ENCODE results near the gene FBN1.

FBN1 gene

DNA sequence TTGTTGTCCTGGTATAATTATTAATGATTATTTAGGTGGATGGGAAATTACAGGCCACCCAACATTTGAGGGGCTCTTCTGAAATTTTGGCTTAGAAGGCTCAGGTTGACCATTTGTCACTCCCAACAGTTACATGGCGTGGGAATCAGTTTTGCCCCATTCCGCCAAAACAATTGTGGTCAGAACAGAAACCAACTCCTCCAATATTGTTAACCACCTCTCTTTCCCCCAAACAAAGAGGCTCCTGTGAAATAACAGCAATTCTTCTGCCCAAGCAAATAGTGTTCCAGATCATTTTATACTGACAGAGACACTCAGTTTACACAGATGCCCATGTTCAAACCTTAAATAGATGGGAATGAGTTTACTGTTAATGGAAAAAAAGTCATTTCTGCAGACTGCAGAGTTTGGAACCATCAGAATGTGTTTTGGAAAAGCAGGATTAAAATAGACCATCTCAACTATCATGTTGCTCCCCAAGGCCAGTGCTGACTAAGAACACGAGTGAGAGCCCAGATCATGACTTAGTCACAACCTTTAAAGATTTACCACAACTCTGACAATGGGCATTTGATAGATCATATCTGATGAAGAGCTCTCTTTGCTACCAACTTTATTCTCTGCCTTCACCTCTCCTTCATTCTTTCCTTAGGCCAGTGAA is 212.2 kb downstream of the FBN1 start:
- DNase-seq: no peak

DNA sequence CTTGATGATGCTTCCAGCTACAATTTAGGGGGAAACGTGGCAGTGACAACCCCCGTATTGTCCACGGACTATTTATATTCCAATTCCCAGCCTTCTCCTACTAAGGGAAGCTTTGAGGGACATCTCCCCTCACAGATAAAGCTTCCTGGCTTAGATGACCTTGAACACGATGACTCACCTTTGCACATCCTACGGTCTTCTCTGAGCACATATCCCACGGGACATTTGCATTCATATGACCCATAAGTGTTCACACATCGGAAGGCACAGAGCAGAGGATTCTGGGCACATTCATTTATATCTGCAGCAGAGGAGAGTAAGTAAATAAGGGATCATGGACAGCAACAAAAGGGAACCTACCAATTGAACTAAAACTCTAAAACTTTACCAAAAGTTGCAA is 212.8 kb downstream of the FBN1 start:
- DNase-seq: no peak

DNA sequence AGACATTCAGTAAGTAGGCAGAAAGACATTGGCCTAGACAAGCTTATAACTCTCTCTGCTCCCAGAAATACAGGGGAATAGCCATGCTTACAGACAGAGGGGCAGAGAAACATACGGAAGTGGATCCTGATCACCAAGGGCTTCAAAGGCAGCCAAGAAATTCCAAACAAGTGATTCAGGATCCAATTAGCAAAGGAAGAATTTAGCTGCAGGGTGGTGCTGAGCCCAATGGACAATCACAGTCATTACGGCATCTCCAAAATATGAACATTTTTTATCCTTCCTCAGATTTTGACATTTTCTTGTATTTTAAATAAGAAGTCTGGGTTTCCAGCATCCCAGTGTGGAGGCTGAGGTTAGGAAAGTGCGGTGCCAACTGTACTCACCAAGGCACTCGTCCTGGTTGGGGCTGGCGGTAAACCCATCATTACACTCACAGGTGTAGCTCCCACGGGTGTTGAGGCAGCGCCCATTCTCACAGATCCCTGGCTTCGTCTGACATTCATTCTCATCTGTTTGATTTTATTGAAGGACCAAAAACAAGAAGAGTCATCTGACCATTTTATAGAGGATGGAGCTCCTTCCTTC is 217.5 kb downstream of the FBN1 start:
- no peak for DNase-seq

DNA sequence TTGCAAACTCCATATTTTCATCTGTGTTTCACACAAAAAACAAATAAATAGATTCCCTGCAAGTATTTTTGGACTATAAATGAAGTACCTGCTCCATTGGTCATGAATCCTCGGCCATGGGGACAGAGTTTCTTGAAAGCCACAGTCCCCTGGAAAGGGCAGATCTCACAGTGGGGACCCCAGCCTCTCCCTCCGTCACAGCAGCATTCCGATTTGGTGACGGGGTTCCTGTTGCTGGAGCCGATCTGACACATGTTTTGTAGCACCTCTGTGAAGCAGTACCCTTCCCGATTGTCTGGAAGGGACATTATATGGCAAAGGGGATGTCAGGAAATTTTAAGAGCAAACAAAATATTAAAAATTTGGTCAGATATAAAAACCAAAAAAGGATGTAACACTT is 218.0 kb downstream of the FBN1 start:
- no peak for DNase-seq

DNA sequence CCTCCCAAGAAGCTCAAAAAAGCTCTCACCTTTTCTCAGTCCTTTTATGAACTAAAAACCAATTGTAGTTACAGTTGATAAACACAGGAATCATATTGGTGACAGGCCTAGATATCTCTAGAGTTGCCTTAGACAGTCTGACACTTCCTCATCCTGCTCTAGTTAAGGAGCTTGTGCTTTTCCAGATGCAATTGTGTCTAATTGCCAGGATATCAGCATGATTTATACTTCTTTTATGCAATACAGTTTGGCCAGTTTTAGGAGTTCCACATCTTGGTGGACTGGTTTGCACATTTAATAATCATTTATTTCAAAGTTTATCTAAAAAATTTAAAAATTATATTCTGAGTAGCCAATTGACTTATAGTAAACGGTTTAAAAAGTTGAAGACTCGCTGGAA is 218.6 kb downstream of the FBN1 start:
- DNase-seq: no peak

DNA sequence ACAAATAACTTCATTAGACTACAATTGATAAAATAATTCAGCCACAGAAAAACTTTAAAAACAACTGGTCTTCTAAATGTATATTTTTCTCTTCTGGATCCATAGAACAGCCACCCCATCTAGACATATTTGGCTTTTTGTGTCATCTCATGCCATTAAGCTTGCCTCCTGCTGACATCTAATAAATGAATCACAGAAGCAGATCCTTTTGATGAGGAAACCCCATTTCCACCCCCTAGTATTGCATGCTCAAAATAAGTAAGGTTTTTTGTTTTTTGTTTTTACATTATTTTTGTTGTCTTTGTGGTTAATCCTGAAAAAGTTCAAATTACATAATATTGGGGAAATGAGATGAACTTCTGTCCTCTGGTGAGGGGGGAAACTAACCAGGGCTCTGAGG is 219.5 kb downstream of the FBN1 start:
- no peak for DNase-seq

DNA sequence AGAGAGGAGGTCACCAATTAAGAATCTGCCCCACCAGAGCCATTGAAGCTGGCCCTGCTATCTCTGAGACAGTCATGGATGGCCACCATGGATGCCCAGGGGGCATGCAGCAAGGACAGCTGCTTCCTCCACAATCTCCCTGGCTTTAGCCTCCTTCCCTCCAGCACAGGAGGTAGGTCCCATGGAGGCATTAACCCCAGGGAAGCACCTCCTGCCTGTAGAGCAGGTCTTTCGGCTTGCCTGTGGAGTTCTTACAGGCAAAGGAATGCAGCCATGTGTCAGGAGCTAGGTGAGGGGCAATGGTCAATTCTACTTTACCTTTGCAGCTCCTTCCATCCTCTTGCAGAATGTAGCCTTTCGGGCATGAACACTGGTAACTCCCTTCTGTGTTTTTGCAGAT is 220.5 kb downstream of the FBN1 start:
- DNase-seq: no peak

DNA sequence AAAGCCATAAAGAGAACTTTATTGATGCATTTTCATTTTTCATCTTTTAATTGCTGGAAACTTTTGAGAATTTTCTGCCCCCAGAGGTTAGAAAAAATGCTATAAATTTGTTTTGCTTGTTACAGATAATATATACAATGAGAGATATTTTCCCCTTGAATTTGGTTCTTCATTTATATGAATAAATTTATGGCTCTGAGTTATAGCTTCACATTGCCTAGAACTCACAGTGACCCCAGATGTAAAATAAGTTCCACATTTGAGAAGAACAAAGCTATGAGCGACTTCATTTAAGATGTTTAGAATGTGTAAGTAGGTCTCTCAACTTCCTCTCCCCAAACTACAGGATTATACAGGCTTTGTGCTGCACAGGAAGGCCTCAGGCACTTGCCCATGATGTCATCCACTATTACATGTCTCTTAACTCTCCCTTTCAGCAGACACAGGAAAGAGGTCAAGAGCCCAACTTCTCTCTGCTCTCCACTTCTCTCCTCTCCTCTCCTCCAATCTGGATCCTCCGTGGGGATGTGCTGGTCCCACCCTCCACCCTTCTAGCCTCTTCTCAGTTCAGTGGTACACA is 221.5 kb downstream of the FBN1 start:
- no peak for DNase-seq

DNA sequence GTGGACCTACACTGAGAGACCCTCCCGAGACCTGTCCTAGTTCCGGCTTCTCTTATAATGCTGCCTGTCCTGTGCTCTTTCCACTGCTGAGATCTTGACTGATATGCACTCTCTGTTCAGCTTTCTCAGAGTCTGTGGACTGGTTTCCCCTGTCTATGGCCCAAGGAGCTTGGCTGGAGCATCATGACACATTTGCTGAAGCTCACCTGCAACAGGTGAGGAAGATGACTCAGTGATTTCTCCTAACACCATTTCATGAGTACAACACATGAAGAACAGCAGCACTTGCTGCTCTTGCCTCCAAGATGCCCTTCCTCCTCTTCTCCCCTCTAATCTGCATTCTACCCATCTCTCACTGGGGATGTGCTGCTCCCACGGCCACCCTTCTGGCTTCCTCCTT is 222.2 kb downstream of the FBN1 start:
- no peak for DNase-seq

DNA sequence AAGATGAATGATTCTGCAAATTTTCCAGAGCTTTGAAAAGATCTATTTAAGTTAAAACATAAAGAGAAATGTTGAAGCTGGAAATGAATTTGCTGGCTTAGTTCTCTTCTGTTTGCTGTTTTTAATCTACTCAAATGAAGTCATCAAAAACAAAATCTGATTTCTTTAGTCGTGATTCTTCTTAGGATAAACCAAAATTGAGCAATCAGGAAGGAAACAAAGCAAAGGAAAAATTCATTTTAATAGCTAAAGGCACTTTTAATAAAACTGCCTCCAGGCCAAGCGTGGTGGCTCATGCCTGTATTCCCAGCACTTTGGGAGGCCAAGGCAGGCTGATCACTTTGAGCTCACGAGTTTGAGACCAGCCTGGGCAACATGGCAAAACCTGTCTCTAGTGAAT is 223.1 kb downstream of the FBN1 start:
- DNase-seq: no peak

DNA sequence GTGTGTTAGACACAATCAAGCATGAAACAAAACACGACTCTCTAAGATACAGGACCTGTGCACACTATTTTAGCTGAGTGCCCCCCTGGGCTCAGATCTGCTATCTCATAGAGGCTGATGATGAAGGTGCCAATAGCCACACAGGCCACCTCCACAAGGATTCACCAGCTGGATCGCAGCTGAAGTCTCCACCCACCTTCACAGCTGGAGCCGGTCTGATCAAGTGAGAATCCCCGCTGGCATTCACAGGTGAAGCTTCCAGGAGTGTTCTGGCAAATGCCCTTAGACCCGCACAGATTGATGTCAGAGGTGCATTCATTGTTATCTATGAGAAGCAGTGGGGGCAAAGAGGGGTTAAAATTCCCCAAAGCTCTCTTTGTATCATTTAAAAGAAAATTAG is 224.1 kb downstream of the FBN1 start:
- DNase-seq: no peak

DNA sequence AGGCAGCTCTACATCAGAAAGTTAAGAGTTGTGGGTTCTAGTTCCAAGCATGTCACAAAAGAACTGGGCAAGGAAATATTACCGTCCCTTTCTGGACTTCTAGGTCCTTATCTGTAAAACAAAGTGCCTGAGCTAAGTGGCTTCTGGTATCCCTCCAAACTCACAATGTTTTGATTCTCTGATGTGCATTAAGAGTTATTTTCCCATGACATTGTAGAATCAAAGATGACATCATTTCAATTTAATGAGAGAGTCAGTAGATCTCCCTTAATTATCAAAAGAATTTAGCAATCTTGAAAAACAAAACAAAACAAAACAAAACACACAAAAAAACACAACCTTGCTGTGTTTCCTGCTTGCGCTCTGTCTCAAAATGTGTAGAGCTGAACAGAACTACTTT is 225.6 kb downstream of the FBN1 start:
- DNase-seq: no peak

DNA sequence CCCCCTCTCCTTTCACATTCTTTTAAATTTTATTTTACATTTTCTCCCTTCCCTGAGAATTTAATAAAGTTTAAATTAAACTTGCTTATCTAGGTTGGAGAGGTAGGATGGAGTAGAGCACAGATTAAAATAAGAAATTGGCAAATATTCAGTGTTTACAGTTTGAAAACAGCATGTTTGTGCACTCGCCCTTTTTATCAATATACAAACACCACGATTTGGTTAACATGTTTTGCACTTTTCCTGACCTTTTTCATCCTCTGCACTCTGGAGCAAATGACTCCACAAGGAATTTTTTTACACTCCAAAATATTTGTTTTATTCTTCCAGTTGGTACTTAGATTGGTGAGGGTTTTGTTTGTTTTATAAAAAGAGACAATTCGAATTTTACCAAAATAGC is 227.2 kb downstream of the FBN1 start:
- no peak for DNase-seq

DNA sequence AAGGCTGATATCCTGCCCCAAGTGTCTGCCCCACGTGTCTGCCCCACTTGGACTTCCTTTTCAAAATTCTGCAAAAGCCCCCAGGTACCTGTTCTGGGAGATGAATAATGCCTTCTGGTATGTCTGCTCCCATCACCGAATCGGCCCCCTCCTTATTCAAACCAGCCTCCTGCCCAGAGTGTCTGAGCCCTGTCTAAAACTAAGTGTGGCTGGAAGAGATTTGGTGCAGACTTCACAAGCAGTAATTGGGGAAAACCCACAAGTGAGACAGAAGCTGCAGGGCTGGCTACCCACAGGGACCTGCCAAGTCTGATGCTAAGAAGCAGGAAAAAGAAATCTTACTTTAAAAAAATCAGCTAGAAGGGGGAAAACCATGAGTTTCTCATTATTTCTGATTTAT is 229.2 kb downstream of the FBN1 start:
- DNase-seq: no peak

DNA sequence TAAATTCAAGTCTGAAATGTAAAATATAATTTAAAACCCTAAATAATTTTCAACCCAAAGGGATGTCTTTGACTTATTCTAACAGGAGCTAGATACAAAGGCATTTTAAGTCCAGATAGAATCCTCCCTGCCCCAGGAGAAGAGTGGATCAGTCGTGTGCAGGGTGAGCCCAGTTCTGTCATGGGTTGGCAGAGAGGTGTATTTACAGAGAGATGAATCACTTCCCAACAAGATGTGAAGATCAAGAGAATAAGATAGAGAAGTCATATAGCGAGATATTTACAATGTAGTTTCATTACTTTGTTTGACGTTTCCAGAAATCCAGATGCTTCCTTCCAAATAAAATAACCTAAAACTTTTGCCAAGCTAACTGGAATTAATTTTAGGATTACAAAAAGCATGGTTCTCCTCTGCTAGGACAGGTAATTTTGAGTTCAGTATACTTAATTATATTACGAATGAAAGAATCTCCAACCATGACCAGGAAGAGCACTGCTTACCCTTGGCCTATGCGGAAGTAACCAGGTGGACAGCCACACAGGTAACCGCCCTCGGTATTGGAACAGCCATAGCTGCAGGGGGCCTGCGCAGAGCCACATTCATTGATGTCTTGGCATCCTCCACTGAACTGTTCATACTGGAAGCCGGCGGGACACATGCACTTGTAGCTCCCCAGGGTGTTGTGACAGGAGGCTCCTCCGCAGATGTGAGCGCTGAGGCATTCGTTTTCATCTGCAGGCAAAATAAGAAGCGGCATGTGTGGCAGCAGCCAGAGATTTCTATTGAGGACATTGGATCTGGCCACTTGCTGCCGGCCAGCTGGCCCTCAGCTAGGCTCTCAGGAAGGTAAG is 230.2 kb downstream of the FBN1 start:
- no peak for DNase-seq

DNA sequence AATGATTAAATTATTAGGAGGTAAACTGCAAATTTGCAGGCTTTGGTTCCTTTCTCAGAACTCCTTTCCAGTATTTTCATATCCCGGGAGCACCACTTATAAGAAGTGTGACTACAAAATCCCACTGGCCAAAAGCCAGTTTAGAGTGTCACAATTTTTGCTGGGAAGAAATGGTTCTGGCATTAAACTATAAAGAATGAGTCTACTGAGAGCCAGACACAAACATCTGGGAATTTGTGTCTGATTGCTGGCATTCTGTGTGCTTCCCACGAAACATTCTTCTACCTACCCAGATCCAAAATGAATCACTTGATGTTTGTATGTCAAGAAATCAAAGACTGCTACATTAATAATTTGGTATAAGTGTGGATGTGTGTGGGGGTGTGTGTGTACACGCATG is 231.5 kb downstream of the FBN1 start:
- DNase-seq: no peak

DNA sequence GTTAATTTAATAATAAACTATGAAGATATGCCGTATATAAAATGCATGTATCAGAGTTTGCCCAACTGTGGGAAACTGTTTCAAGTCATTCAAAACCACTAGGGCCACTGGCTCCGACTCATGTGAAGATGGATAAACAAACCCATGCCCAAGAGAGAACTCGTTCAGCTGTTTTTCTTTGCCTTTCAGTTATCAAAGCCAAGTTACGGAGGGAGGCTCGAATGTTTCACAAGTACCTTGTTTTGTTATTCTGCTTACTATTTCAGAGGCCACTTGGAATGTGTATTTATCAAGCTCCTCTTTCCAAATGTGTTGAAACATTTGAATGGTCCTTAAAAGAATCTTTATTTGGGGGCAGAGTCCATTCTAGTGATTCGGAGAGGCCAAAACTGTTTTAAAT is 232.2 kb downstream of the FBN1 start:
- DNase-seq: no peak

DNA sequence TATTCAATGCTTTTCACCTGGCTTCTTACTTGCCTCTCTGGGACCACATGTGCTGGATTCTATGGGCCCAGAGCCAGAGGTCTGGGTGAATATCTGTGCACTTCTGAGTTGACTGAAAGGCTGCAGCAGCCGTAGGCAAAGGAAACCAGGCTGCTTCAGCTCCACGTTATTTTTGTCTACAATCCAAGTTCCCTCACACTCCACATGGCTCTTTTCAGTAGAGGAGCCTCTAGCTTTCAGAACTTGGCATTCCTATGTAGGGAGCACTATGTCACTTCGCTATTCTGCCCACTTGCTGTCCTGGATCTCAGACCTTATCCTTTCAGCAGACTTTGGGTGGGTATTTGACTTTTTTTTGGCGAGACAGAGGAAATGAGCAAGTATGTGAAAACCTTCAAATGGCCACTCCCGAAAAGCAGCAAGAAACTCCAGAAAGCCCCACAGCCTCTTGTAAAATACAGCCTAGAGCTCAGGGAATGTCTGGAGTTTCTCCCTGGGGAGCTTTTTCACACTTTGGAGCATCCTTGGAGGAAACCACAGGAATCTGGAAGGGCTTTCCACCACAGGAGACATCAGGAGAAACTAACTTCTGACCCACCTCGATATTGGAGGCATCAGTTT is 233.4 kb downstream of the FBN1 start:
- no peak for DNase-seq

DNA sequence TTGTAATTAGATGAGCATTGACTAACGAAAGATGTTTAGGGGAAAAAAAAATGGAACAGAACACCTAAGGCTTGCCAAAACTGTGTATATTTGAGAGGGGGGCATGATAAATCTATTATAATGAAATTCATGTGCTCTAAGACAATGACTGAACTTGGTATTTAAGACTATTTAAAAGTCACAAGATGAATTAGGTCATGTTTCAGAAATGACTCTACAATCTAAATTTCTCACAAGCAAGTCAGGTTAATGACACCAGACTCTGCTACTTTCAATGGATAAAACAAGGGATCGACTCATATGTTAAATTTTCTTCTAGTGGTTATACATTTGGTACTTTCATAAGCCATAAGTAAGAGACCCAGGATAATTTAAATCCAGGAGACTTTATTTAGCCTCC is 235.9 kb downstream of the FBN1 start:
- no peak for DNase-seq

DNA sequence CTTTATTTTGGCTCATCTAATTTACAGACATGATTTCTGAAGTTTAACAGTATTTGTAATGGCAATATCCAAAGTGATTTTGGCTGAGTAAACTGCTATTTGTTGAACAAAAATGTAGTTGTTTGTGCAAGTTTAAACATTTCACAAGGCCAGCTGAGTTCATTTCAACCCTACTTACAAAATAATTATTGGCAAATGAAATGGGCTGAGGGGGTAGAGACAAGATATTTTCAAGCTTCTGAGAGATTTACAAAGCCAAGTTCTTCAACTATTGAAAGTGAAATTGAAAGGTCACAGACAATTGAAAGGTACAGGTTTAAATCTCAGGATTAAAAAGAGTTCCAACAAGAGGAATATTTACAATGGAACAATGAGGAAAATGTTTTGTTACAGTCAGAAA is 237.2 kb downstream of the FBN1 start:
- no peak for DNase-seq

DNA sequence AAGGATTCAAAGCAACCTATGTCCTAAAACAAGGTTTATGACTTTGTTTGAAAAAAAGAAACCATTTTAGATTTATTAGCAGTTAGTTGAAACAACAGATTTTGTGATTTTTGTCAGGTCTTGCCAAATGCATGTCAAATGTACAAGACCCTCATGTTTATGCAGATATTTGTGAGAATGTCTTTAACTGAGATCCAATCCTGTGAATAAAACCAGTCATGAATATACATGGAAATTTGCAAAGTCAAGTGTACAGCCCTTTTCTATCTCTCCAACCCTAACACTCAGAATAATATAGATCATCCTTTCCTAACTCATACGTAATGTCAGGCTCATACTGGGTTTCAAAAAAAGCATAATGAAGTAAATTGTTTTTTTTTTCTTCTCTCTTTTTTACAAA is 237.9 kb downstream of the FBN1 start:
- no peak for DNase-seq

DNA sequence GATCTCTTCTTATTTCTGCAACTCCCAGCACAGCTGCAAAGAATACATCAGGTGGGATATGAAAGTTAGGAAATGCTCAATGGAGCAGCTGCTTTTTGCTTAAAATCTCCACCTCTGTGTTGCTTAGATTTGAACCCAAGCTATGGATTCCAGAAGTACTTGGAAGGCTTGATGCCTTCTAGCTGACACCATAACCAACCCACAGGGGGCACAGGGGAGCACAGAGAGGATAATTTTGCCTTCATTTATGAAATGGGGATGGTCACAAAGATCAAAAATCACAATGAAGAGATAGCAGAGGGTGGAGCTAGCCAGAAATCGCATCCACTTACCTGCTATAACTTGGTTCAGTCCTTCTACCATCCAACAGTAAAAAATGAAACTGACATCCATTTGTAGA is 238.6 kb downstream of the FBN1 start:
- no peak for DNase-seq
